Omental fat pad (tissue), 4 donors: ENCODE measurements around the gene IGF1. TPM values are rescaled to one million over a fixed set of nuclear protein-coding genes. Genes with fewer than 3 reads are reported as not detected.

Source experiments
- ATAC-seq: fragments of 150-250 bp; one replicate; pipeline ENCODE4 v1.9.1; 2016; ENCODE audit warnings: mild to moderate bottlenecking, moderate library complexity; ENCODE audit not compliant: low FRiP score
- DNase-seq: peaks from one replicate; pipeline ENCODE4 v3.0.0-alpha.2; 2019; ENCODE audit warnings: low spot score
- CTCF ChIP-seq, 3 donors: fragments of 450-650 bp; IDR thresholded peaks; one replicate each; pipeline ENCODE4 v1.5.1; 2016 to 2017; ENCODE audit warnings: antibody characterized with exemption in 3 of 3, mild to moderate bottlenecking in 3 of 3, moderate library complexity in 2 of 3
- total RNA-seq, 4 donors: library from RNA; depleted of rRNA; stranded (reverse); fragments of >200 nt; gene quantifications; one replicate each; pipeline ENCODE4 v1.1.0, GENCODE V29; 2016

Gene IGF1
- total RNA-seq, 4 donors from 2014 or later, result 68.1 to 248 (median 185) TPM

DNA sequence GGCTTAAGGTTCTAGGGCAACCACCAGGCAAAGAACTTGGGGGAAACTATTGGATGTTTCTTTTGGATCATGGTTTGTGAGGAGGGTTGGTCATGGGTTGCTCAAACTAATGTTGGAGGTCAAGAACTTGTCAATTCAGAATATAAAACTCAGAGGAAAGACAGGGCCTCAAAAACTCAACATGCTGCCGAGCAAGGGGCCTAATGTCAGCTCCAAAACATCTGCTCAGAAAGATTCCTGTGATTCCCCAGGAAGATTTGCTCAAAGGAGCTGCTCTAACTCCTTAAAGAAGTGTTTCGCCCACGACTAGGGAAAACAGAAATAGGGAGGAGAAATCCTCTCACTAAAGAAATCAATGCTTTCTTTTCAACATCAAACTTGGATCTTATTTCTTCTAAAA lies 3.7 kb upstream of the IGF1 start:
- ATAC-seq (no peak), DNase-seq (no peak)
- no peak for TF ChIP-seq CTCF (IDR thresholded peaks at IDR 0.05)

GRCh38 chr12:102483466-102483865 lies 3.1 kb upstream of the IGF1 start:
- DNase-seq (no peak), ATAC-seq (no peak)
- TF ChIP-seq CTCF (IDR thresholded peaks at IDR 0.05), result no peak

DNA sequence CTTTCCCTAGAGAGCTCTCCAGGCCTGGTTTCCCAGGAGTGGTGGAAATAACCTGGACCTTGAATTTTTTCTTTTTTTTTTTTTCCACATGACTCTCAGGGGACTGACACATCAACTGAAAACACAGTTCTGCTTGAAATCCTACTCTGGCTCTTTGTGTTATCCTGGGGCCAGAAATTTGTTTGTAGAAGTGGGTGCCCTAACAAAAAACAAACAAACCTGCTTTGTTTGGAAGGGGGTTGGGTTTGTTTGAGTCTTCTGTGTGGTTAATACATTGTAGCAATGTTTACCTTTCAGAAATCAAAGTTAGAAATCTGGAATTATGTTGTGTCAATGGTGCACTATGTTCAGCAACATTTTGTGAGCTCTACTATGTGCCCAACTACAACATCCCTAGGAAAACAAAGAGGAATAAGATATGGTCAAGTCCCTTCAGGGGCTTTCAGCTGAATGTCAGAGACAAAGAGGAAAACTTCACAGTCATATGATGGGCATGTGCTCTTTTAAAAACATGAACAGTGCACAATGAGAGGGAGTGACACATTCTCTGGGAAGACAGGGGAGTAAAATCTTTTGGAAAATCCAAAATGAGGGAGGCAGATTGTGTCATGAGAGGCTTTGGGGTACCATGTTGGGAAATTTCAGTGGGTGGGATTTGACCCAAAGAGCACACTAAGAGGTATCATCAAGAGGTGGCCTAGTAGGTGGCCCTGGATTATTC lies 1.5 kb upstream of the IGF1 start:
- no peak for TF ChIP-seq CTCF (IDR thresholded peaks at IDR 0.05)
- DNase-seq (no peak), ATAC-seq (no peak)

DNA sequence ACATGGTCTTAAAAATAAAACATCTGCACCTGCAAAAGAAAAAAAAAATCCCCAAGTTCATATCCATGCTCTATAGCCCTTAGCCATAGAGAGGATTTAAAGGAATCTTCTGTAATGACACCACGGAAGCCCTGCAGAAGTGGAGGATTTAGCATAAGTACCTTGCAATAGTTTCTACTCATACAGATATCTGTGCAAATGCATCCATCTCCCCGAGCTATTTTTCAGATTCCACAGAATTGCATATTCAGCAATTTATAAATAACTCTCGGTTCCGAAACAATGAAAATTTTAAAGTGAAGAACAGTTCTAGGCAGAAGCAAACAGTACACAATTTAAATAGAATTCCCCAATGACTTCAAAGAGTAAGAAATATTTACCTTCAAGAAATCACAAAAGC lies 424 bp downstream of the IGF1 start:
- DNase-seq (no peak), ATAC-seq (no peak)
- no peak for TF ChIP-seq CTCF (IDR thresholded peaks at IDR 0.05)

- TF ChIP-seq CTCF (IDR thresholded peaks at IDR 0.05), result no peak
- ATAC-seq, result no peak
Measured at GRCh38 chr12:102479099-102479885, 1.1 kb downstream of the IGF1 start.

DNA sequence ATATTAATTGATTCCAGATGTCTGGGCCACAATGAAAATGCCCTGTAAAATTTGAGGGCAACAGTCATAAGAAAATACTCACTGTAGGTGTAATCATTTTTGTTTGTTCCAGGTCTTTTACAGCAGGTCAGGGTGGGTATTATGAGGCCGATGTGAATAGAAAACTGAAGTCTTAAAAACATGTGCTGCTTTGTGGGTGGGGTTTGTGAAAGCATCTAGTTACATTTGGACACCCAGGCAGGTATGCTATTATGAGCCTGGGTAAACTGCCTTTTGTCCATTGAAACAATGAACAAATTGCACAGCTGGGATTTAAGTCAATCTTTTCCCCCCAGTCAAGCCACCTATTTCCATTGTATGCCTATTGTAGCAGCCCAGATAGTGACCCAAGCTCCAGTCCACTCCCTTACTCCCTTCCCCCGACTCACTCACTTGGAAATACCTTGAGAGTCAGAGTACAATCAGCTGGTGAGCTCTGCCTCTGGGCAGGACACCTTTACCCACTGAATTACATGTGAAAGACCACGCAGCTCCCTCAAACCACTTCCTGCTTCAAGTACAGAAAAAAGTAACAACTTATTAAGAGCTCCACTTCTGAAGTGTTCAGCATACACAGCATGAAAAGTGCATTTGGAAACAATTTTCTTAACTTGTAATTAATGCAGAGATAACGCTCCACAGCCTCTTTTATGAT lies 1.8 kb downstream of the IGF1 start:
- DNase-seq, result no peak
- no peak for TF ChIP-seq CTCF (IDR thresholded peaks at IDR 0.05)
- no peak for ATAC-seq

More at GRCh38 chr12:102479099-102479885, 1.1 kb downstream of the IGF1 start:
- DNase-seq, result no peak
